Lung (tissue), 12 donors: ENCODE results near the gene MMP24. TPM values are rescaled to one million over a fixed set of nuclear protein-coding genes. Genes with fewer than 3 reads are reported as not detected.
"Not testable (repeated sequence)": the region's sequence is repeated elsewhere in the genome, so short reads cannot be mapped to it uniquely, and the experiment has no call there.

Experiments used
- ATAC-seq: fragments of 200-7000 bp; cut with Tn5 transposase; one replicate; pipeline ENCODE4 v1.9.1; 2020; ENCODE audit warnings: moderate number of reproducible peaks; ENCODE audit not compliant: insufficient read depth, low FRiP score
- DNase-seq, 3 donors: peaks; one replicate each; pipeline ENCODE4 v3.0.0-alpha.2; 2013 to 2017
- H3K27ac ChIP-seq, 2 donors: one replicate each; pipeline ENCODE4 v1.5.1; 2013; ENCODE audit warnings: mild to moderate bottlenecking in 2 of 2, moderate library complexity in 2 of 2, control low read depth in 1 of 2, inconsistent platforms in 1 of 2, low read depth in 1 of 2, low read length in 1 of 2
- H3K27me3 ChIP-seq, 3 donors: one replicate each; pipeline ENCODE4 v1.5.1; 2013; ENCODE audit warnings: low read length in 2 of 3; ENCODE audit not compliant: control insufficient read depth in 3 of 3, insufficient read depth in 3 of 3
- H3K36me3 ChIP-seq, 4 donors: one replicate each; pipeline ENCODE4 v1.5.1; 2013; ENCODE audit warnings: low read length in 4 of 4, mild to moderate bottlenecking in 1 of 4, moderate library complexity in 1 of 4; ENCODE audit not compliant: control insufficient read depth in 4 of 4, insufficient read depth in 4 of 4
- H3K4me1 ChIP-seq, 5 donors: one replicate each; pipeline ENCODE4 v1.5.1; 2013; ENCODE audit warnings: low read length in 5 of 5, mild to moderate bottlenecking in 2 of 5, moderate library complexity in 1 of 5; ENCODE audit not compliant: control insufficient read depth in 5 of 5, insufficient read depth in 5 of 5
- H3K4me3 ChIP-seq: one replicate; pipeline ENCODE4 v1.5.1; 2013; ENCODE audit warnings: mild to moderate bottlenecking, control low read depth, moderate library complexity
- H3K9ac ChIP-seq, 2 donors: one replicate each; pipeline ENCODE4 v1.5.1; 2013; ENCODE audit warnings: low read length in 2 of 2, control low read depth in 1 of 2; ENCODE audit not compliant: insufficient read depth in 1 of 2
- H3K9me3 ChIP-seq, 4 donors: one replicate each; pipeline ENCODE4 v1.5.1; 2013; ENCODE audit warnings: low read length in 3 of 4, mild to moderate bottlenecking in 1 of 4, moderate library complexity in 1 of 4; ENCODE audit not compliant: control insufficient read depth in 4 of 4, insufficient read depth in 3 of 4
- WGBS, 2 donors: extraction: QIAGEN DNeasy Blood & Tissue Kit; methylation state at CpG; one replicate each; pipeline ENCODE4 v1.1.7; 2013; 5-methylcytosine and 5-hydroxymethylcytosine counted together
- polyA plus RNA-seq, 2 donors: library from polyadenylated mRNA; stranded (reverse); fragments of 200-250 nt; gene quantifications; one replicate each; pipeline ENCODE4 v1.2.1, GENCODE V29; 2013
- total RNA-seq, 2 donors: library from RNA; depleted of rRNA in 1 of 2; stranded (reverse); fragments of >200 nt in 1 of 2; gene quantifications; one replicate each; pipeline ENCODE4 v1.2.1, GENCODE V29; 2014 to 2021
- TF ChIP-seq, protein P1 (sequence below): IDR thresholded peaks from 2 replicates; pipeline ENCODE4 v1.5.1; 2012; ENCODE audit warnings: mild to moderate bottlenecking; ENCODE audit errors: control extremely low read depth, extremely low read depth
- donor health status: control.
- donor health status: control.
- donor health status: Bipolar disorder and iron deficiency.
- donor health status: healthy.
- donor health status: DM: yes; HTN: yes; CAD: no.

MMP24 gene
- total and polyA plus RNA-seq, 4 donors, result 2.3 to 10.1 (median 6.7) TPM

DNA sequence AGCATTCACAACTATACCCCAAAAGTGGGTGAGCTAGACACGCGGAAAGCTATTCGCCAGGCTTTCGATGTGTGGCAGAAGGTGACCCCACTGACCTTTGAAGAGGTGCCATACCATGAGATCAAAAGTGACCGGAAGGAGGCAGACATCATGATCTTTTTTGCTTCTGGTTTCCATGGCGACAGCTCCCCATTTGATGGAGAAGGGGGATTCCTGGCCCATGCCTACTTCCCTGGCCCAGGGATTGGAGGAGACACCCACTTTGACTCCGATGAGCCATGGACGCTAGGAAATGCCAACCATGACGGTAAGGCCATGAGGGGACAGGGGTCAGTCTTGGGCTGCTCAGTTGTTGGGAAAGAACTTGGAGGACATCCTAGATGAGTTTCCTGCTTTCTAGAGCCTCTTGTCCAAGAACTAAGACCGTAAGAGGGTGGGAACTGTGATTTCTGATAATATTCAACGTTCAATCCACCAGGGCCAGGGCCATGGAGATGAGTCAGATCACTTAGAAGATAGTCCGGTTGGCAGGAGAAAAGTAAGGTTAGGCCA lies 28.0 kb downstream of the MMP24 start:
- no peak overlapping the region for H3K27ac ChIP-seq
- ATAC-seq (no peak), DNase-seq (no peak)
- H3K9me3 ChIP-seq, result no peaks in the 10 kb centered on the region
- no peaks in the 10 kb centered on the region for H3K27me3 ChIP-seq
- no peaks in the 10 kb centered on the region for H3K36me3 ChIP-seq
- H3K4me1 ChIP-seq, result peaks cover 0 to 2% (median 0%) of the 10 kb centered on the region in 5 donors
- H3K9ac ChIP-seq, result no peak overlapping the region
- WGBS, 2 donors, result 95 to 96% methylated on average over 12 of the region's 12 CpGs
- H3K4me3 ChIP-seq, result no peak overlapping the region
- TF ChIP-seq, protein P1, sequence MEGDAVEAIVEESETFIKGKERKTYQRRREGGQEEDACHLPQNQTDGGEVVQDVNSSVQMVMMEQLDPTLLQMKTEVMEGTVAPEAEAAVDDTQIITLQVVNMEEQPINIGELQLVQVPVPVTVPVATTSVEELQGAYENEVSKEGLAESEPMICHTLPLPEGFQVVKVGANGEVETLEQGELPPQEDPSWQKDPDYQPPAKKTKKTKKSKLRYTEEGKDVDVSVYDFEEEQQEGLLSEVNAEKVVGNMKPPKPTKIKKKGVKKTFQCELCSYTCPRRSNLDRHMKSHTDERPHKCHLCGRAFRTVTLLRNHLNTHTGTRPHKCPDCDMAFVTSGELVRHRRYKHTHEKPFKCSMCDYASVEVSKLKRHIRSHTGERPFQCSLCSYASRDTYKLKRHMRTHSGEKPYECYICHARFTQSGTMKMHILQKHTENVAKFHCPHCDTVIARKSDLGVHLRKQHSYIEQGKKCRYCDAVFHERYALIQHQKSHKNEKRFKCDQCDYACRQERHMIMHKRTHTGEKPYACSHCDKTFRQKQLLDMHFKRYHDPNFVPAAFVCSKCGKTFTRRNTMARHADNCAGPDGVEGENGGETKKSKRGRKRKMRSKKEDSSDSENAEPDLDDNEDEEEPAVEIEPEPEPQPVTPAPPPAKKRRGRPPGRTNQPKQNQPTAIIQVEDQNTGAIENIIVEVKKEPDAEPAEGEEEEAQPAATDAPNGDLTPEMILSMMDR, result no peak

DNA sequence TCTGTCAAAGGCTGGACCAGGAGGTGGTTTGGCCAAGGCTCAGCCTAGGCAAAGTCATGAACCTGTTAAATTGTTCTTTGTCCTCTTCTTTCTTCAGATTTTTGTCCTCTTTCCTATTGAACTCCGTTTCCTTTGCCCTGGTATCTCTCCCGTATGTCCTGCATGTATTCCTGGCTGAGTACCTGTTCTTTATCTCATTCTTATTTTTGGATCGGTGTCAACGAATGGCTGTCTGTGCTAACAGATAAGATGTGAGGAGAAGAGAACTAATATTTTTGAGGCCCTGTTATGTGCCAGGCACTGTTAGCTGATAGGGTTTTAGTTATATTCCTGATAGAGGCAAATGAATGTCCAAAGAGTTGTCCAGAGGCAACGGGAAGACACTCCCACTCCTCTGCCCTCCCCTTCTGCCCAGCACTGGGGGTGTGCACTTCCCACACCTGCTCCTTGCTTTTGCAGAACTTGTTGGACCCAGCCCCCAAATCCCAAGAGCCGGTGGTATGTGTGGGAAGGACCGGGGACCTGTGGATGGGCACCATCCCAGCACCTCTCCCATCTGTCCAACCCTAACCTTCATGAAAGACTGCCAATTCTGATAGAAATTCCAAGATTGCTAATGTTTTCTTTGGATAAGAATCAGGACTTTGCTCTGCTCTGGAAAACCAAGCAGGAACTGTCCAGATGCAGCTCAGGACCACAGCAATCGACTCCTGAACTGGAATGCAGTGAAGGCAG lies 30.9 kb downstream of the MMP24 start:
- DNase-seq, result no peak
- no peaks in the 10 kb centered on the region for H3K36me3 ChIP-seq
- no peaks in the 10 kb centered on the region for H3K9me3 ChIP-seq
- no peak overlapping the region for H3K9ac ChIP-seq
- H3K4me1 ChIP-seq, result no peaks in the 10 kb centered on the region
- H3K4me3 ChIP-seq, result no peak overlapping the region
- TF ChIP-seq, protein P1, result no peak
- no peak overlapping the region for H3K27ac ChIP-seq
- 82 to 88% methylated on average over 8 of the region's 8 CpGs for WGBS, 2 donors
- no peaks in the 10 kb centered on the region for H3K27me3 ChIP-seq
- ATAC-seq, result no peak

DNA sequence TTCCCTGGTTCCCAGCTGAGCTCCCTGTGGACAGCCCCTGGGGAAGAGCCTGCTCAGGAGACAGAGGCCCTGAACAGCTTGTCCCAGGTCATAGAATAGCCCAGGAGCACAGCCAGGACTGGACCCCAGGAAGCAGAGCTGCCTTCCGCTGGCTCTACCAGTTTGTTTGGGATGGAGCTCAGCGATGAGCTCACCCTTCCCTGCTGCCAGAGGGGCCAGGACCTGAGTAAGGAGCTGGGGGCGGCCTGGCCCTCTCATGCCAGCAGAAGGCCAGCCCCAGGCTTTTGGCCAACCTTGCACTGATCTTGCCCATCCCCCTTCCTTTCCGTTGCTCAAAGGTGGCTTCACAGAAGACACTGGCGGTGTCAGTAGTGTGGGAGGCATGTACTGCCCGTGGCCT lies 33.9 kb downstream of the MMP24 start:
- Histone ChIP-seq H3K4me3 (no peak overlapping the region), H3K9ac (no peak overlapping the region), H3K9me3 (no peaks in the 10 kb centered on the region), H3K27me3 (no peaks in the 10 kb centered on the region), H3K36me3 (peaks cover 0 to 2% (median 0%) of the 10 kb centered on the region in 4 donors), H3K27ac (no peak overlapping the region), H3K4me1 (peaks cover 0 to 16% (median 9%) of the 10 kb centered on the region in 5 donors)
- TF ChIP-seq, protein P1, result no peak
- no peak for DNase-seq
- 95 to 97% methylated on average over 6 of the region's 6 CpGs for WGBS, 2 donors
- ATAC-seq, result no peak

DNA sequence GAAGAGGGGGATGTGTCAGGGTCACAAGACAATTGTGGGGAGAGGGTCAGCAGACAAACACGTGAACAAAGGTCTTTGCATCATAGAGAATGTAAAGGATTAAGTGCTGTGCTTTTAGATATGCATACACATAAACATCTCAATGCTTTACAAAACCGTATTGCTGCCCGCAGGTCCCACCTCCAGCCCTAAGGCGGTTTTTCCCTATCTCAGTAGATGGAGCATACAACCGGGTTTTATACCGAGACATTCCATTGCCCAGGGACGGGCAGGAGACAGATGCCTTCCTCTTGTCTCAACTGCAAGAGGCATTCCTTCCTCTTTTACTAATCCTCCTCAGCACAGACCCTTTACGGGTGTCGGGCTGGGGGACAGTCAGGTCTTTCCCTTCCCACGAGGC lies 35.8 kb downstream of the MMP24 start:
- 56 to 63% methylated on average over 7 of the region's 10 CpGs for WGBS, 2 donors
- not testable (repeated sequence) for H3K4me3 ChIP-seq, H3K27ac ChIP-seq, H3K27me3 ChIP-seq, ATAC-seq, H3K36me3 ChIP-seq, DNase-seq, H3K9ac ChIP-seq, H3K9me3 ChIP-seq
- H3K4me1 ChIP-seq, result peaks cover 0 to 16% (median 9%) of the 10 kb centered on the region in 5 donors

DNA sequence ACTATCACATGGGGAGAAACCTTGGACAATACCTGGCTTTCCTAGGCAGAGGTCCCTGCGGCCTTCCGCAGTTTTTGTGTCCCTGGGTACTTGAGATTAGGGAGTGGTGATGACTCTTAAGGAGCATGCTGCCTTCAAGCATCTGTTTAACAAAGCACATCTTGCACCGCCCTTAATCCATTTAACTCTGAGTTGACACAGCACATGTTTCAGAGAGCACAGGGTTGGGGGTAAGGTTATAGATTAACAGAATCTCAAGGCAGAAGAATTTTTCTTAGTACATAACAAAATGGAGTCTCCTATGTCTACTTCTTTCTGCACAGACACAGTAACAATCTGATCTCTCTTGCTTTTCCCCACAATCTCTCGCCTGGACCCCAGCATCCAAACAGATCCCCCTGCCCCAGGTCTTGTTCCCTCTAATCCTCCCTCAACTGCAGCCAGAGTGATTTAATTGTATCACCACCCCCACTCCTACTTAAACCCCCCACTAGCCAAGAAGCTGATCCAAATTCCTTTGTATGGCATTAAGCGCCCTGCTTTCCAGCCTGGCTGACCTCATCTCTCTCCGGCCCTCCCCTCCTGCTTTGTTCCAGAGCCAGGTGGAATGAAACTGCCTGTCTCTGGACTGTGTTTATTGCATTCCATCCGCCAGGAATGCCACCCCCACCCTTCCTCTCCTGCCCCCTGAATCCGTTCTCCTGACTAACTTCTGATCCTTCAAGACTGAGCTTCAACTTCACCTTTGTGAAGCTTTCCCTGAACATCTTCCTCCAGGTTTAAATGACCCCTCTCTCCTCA lies 36.4 kb downstream of the MMP24 start:
- H3K9ac ChIP-seq, result peak overlapping the region in 1 of 2 donors; percentile 76
- H3K27me3 ChIP-seq, H3K4me3 ChIP-seq, H3K9me3 ChIP-seq: not testable (repeated sequence)
- DNase-seq (peak; percentile 68 to 77 (median 72)), ATAC-seq (peak; percentile 69)
- H3K36me3 ChIP-seq, result peaks cover 0 to 13% (median 3%) of the 10 kb centered on the region in 4 donors
- 47 to 80% methylated on average over 5 of the region's 8 CpGs for WGBS, 2 donors
- H3K4me1 ChIP-seq, result peaks cover 0 to 16% (median 9%) of the 10 kb centered on the region in 5 donors
- H3K27ac ChIP-seq, result peak overlapping the region in 1 of 2 donors; percentile 85
